Trophoblast cell (in vitro differentiated cells and primary cell): ENCODE data around the gene B3GALT4.
A peak's percentile ranks its signal among the peaks of the same experiment; 100 is the strongest.

Source experiments
- DNase-seq, 2 donors: peaks; one replicate each; pipeline ENCODE4 v3.0.0-alpha.2; 2016
- H2AFZ ChIP-seq: 2 replicates; pipeline ENCODE4 v1.6.1; 2013; ENCODE audit warnings: low read length, moderate library complexity, mild to moderate bottlenecking; ENCODE audit not compliant: insufficient read depth, poor library complexity
- H2AK5ac ChIP-seq: 2 replicates; pipeline ENCODE4 v1.6.1; 2013; ENCODE audit warnings: mild to moderate bottlenecking, low read length
- H2BK120ac ChIP-seq: 2 replicates; pipeline ENCODE4 v1.6.1; 2013; ENCODE audit warnings: low read length, mild to moderate bottlenecking, moderate library complexity; ENCODE audit not compliant: insufficient read depth, poor library complexity
- H2BK12ac ChIP-seq: 2 replicates; pipeline ENCODE4 v1.6.1; 2013; ENCODE audit warnings: mild to moderate bottlenecking, low read length, moderate library complexity
- H2BK5ac ChIP-seq: 2 replicates; pipeline ENCODE4 v1.6.1; 2013; ENCODE audit warnings: low read length, low read depth, moderate library complexity, mild to moderate bottlenecking; ENCODE audit not compliant: poor library complexity
- H3K14ac ChIP-seq: 2 replicates; pipeline ENCODE4 v1.6.1; 2013; ENCODE audit warnings: mild to moderate bottlenecking, low read length
- H3K18ac ChIP-seq: 2 replicates; pipeline ENCODE4 v1.6.1; 2013; ENCODE audit warnings: mild to moderate bottlenecking, low read length
- H3K23ac ChIP-seq: 2 replicates; pipeline ENCODE4 v1.6.1; 2013; ENCODE audit warnings: low read length
- H3K27ac ChIP-seq: 2 replicates; pipeline ENCODE4 v1.5.1; 2013; ENCODE audit warnings: low read depth, mild to moderate bottlenecking, inconsistent platforms, low read length, moderate library complexity
- H3K27me3 ChIP-seq: 2 replicates; pipeline ENCODE4 v1.6.1; 2013; ENCODE audit warnings: inconsistent platforms, mild to moderate bottlenecking, low read length, moderate library complexity; ENCODE audit not compliant: insufficient read depth
- H3K36me3 ChIP-seq, 2 experiments: 1 replicate in 1 of 2; 2 replicates in 1 of 2; pipeline ENCODE4 v1.6.1; 2013; ENCODE audit warnings: low read length in 2 of 2, mild to moderate bottlenecking in 2 of 2, moderate library complexity in 1 of 2; ENCODE audit not compliant: insufficient read depth in 2 of 2, control insufficient read depth in 1 of 2
- H3K4ac ChIP-seq: 2 replicates; pipeline ENCODE4 v1.6.1; 2013; ENCODE audit warnings: low read depth, mild to moderate bottlenecking, low read length, moderate library complexity
- H3K4me1 ChIP-seq, 2 experiments: 1 replicate in 1 of 2; 2 replicates in 1 of 2; pipeline ENCODE4 v1.6.1; 2013; ENCODE audit warnings: low read length in 2 of 2, mild to moderate bottlenecking in 2 of 2, moderate library complexity in 1 of 2; ENCODE audit not compliant: insufficient read depth in 2 of 2, control insufficient read depth in 1 of 2
- H3K4me2 ChIP-seq: 2 replicates; pipeline ENCODE4 v1.6.1; 2013; ENCODE audit warnings: inconsistent platforms, mild to moderate bottlenecking, low read length, moderate library complexity
- H3K4me3 ChIP-seq: 2 replicates; pipeline ENCODE4 v1.5.1; 2013; ENCODE audit warnings: mild to moderate bottlenecking, low read depth, low read length, inconsistent platforms
- H3K79me1 ChIP-seq: one replicate; pipeline ENCODE4 v1.6.1; 2013; ENCODE audit warnings: low read length
- H3K79me2 ChIP-seq: 2 replicates; pipeline ENCODE4 v1.6.1; 2013; ENCODE audit warnings: low read length, mild to moderate bottlenecking; ENCODE audit not compliant: control insufficient read depth, insufficient read depth, poor library complexity
- H3K9ac ChIP-seq: 2 replicates; pipeline ENCODE4 v1.6.1; 2013; ENCODE audit warnings: mild to moderate bottlenecking, low read length
- H3K9me3 ChIP-seq: 2 replicates; pipeline ENCODE4 v1.6.1; 2013; ENCODE audit warnings: low read depth, mild to moderate bottlenecking, control low read depth, inconsistent platforms, low read length; ENCODE audit not compliant: insufficient read depth
- H4K12ac ChIP-seq: 2 replicates; pipeline ENCODE4 v1.6.1; 2013; ENCODE audit warnings: low read depth, mild to moderate bottlenecking, low read length, moderate library complexity
- H4K8ac ChIP-seq: 2 replicates; pipeline ENCODE4 v1.6.1; 2013; ENCODE audit warnings: low read depth, mild to moderate bottlenecking, low read length, moderate library complexity
- H4K91ac ChIP-seq: one replicate; pipeline ENCODE4 v1.6.1; 2013; ENCODE audit warnings: low read depth, mild to moderate bottlenecking, low read length, moderate library complexity
- WGBS: extraction: QIAGEN DNeasy Blood & Tissue Kit; methylation state at CpG from one replicate; pipeline ENCODE4 v1.1.7; 2013; ENCODE audit warnings: missing lambda C conversion rate; ENCODE audit not compliant: insufficient read length, insufficient coverage; ENCODE audit errors: extremely low coverage; 5-methylcytosine and 5-hydroxymethylcytosine counted together

The B3GALT4 gene

DNA sequence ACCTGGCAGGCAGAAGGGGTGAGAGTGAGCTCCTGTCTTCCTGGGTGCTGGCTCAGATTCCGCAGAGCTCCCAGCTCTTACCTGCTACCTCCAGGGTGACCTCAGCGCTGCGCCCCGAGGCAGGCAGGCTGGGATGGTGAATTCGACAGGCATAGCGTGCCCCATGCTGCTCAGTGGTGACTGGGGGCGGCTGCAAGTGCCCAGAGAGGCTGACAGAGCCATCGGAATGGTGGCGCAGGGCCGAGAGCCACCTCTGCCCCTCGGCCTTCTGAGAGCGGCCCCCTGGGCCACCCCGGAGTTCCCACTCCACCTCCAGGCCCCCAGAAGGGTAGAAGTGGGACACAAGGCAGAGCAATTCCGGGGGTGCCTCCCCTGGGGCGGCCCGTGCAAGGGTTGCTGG lies 27.3 kb downstream of the B3GALT4 start:
- Histone ChIP-seq H2BK5ac (no peak overlapping the region), H3K4me3 (no peak overlapping the region), H3K14ac (no peak overlapping the region), H3K4ac (no peak overlapping the region), H4K12ac (no peak overlapping the region), H4K8ac (no peak overlapping the region), H4K91ac (no peak overlapping the region), H3K36me3 (peaks cover 10 to 18% of the 10 kb centered on the region in 2 experiments), H3K9ac (no peak overlapping the region), H3K9me3 (no peaks in the 10 kb centered on the region), H3K79me2 (peaks cover 5% of the 10 kb centered on the region), H3K18ac (no peak overlapping the region), H3K27me3 (no peaks in the 10 kb centered on the region), H2BK12ac (no peak overlapping the region), H3K23ac (no peak overlapping the region), H2BK120ac (no peak overlapping the region), H2AFZ (no peak overlapping the region), H3K4me1 (no peaks in the 10 kb centered on the region), H3K27ac (no peak overlapping the region), H3K79me1 (peaks cover 6% of the 10 kb centered on the region), H2AK5ac (no peak overlapping the region), H3K4me2 (no peak overlapping the region)
- DNase-seq, result no peak
- no CpG with 5 or more reads among the region's 16 CpGs for WGBS

GRCh38 chr6:33305052-33305451 lies 28.1 kb downstream of the B3GALT4 start:
- no peaks in the 10 kb centered on the region for H3K27me3 ChIP-seq
- H3K4me1 ChIP-seq, result no peaks in the 10 kb centered on the region
- H4K8ac ChIP-seq, result no peak overlapping the region
- H2BK120ac ChIP-seq, result no peak overlapping the region
- no peak overlapping the region for H3K14ac ChIP-seq
- no peak overlapping the region for H2BK12ac ChIP-seq
- H3K9ac ChIP-seq, result no peak overlapping the region
- H3K4me3 ChIP-seq, result no peak overlapping the region
- H3K79me1 ChIP-seq, result no peaks in the 10 kb centered on the region
- no peak overlapping the region for H2BK5ac ChIP-seq
- H2AFZ ChIP-seq, result no peak overlapping the region
- no peak overlapping the region for H3K18ac ChIP-seq
- peaks cover 10 to 18% of the 10 kb centered on the region in 2 experiments for H3K36me3 ChIP-seq
- no peak overlapping the region for H3K27ac ChIP-seq
- no CpG with 5 or more reads among the region's 8 CpGs for WGBS
- no peak overlapping the region for H4K91ac ChIP-seq
- no peak overlapping the region for H3K23ac ChIP-seq
- no peak overlapping the region for H4K12ac ChIP-seq
- H3K79me2 ChIP-seq, result peaks cover under 1% of the 10 kb centered on the region
- no peak overlapping the region for H3K4me2 ChIP-seq
- H2AK5ac ChIP-seq, result no peak overlapping the region
- no peaks in the 10 kb centered on the region for H3K9me3 ChIP-seq
- no peak for DNase-seq
- no peak overlapping the region for H3K4ac ChIP-seq

DNA sequence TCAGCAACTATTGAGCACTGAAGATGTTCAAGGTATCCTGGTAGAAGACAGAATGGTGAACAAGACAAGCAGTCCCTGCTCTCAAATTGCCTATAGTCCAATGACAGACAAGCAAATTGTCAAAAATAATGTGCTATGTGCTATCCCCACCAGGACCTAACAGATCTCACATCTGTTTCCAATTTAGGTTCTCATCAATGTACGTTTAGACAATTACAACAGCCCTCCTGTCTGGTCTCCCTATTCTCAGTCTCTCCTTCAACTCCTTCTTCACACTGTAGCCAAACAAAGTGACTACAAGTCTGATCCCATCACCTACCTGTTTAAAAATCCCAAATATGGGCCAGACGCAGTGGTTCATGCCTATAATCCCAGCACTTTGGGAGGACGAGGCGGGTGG lies 29.4 kb downstream of the B3GALT4 start:
- Histone ChIP-seq H3K14ac (no peak overlapping the region), H2BK12ac (no peak overlapping the region), H4K91ac (no peak overlapping the region), H2BK5ac (no peak overlapping the region), H3K27ac (no peak overlapping the region), H3K79me2 (no peaks in the 10 kb centered on the region), H3K27me3 (no peaks in the 10 kb centered on the region), H2BK120ac (no peak overlapping the region), H3K9ac (no peak overlapping the region), H3K9me3 (no peaks in the 10 kb centered on the region), H3K4me1 (no peaks in the 10 kb centered on the region), H4K12ac (no peak overlapping the region), H3K4ac (no peak overlapping the region), H3K79me1 (no peaks in the 10 kb centered on the region), H3K4me3 (no peak overlapping the region), H3K18ac (no peak overlapping the region), H3K23ac (no peak overlapping the region), H4K8ac (no peak overlapping the region), H2AK5ac (no peak overlapping the region), H2AFZ (no peak overlapping the region), H3K4me2 (no peak overlapping the region), H3K36me3 (peaks cover 12 to 18% of the 10 kb centered on the region in 2 experiments)
- no peak for DNase-seq
- no CpG with 5 or more reads among the region's 4 CpGs for WGBS

- H2AFZ ChIP-seq, result peak overlapping the region; percentile 89
- peaks cover 9 to 13% of the 10 kb centered on the region in 2 experiments for H3K36me3 ChIP-seq
- H3K4me3 ChIP-seq, result peak overlapping the region; percentile 57
- H4K12ac ChIP-seq, result peak overlapping the region; percentile 22
- H3K27me3 ChIP-seq, result no peaks in the 10 kb centered on the region
- H3K4ac ChIP-seq, result no peak overlapping the region
- H4K91ac ChIP-seq, result peak overlapping the region; percentile 78
- H3K14ac ChIP-seq, result peak overlapping the region; percentile 34
- DNase-seq, result peak; percentile 57 to 70
- WGBS, result no CpG with 5 or more reads among the region's 29 CpGs
- peak overlapping the region; percentile 65 for H3K27ac ChIP-seq
- H3K18ac ChIP-seq, result peak overlapping the region; percentile 74
- no peak overlapping the region for H2BK120ac ChIP-seq
- no peak overlapping the region for H3K23ac ChIP-seq
- peak overlapping the region; percentile 27 for H2BK5ac ChIP-seq
- peak overlapping the region; percentile 63 for H4K8ac ChIP-seq
- H2AK5ac ChIP-seq, result no peak overlapping the region
- no peak overlapping the region for H3K9ac ChIP-seq
- peak overlapping the region; percentile 77 for H3K4me2 ChIP-seq
- peaks cover 15% of the 10 kb centered on the region for H3K79me1 ChIP-seq
- H2BK12ac ChIP-seq, result no peak overlapping the region
- H3K79me2 ChIP-seq, result peaks cover 10% of the 10 kb centered on the region
- H3K9me3 ChIP-seq, result no peaks in the 10 kb centered on the region
- H3K4me1 ChIP-seq, result peaks cover 12 to 19% of the 10 kb centered on the region in 2 experiments
These were observed 35.6 kb downstream of the B3GALT4 start for GRCh38 chr6:33312361-33313104.
